AG20443 (cell line): ENCODE data around the gene CHRNB4.

ENCODE experiments used
- DNase-seq: peaks from one replicate; pipeline ENCODE4 v3.0.0; 2012; ENCODE audit warnings: low spot score, mixed read lengths

The CHRNB4 gene

GRCh38 chr15:78633348-78633747 lies 7.7 kb downstream of the CHRNB4 start:
- no peak for DNase-seq

DNA sequence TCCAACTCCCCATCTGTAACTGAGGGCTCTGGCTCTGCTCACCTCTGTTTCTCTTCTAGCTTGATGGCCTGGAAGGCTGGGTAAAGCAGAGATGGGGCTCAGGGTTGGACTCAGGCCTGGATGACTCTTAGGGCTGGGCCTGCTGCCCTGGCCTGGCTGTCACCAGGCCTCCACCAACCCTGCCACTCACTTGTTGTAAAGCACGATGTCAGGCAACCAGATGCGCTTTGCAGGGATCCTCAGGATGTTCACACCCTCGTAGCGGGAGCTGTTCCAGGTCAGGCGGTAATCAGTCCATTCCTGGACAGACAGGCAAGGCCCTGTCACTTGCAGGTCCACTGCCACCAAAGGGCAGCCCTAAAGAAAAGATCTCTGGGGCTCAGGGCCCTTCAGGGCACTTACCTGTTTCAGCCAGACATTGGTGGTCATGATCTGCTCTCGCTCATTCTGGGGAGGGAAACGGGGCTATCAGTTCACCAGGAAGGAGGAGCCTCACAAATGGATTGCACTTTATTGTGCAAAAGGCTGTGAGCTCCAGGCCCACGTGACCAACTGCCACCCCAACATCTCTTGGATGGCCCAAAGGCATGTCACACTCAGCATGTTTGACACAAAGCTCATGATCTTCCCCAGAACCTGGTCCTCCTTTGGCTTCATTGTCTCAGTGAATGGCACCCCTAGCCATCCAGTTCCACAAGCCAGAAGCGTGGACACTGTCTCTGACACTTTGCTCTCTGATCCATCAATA lies 9.9 kb downstream of the CHRNB4 start:
- DNase-seq: no peak

DNA sequence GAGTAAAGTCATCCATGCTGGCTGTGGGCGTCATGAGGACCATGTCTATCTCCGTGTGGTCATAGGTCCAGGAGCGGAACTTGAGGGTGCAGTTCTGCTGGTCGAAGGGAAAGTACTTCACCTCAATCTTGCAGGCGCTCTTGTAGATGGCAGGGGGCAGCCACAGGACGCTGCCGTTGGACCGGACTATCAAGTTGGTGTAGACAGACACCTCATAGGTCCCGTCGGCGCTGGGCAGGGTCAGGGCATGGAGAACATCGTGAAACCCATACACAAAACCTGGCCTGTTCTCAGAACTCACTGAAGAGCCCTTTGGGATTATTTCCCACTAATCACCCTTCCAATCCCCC lies 11.3 kb downstream of the CHRNB4 start:
- DNase-seq: no peak

DNA sequence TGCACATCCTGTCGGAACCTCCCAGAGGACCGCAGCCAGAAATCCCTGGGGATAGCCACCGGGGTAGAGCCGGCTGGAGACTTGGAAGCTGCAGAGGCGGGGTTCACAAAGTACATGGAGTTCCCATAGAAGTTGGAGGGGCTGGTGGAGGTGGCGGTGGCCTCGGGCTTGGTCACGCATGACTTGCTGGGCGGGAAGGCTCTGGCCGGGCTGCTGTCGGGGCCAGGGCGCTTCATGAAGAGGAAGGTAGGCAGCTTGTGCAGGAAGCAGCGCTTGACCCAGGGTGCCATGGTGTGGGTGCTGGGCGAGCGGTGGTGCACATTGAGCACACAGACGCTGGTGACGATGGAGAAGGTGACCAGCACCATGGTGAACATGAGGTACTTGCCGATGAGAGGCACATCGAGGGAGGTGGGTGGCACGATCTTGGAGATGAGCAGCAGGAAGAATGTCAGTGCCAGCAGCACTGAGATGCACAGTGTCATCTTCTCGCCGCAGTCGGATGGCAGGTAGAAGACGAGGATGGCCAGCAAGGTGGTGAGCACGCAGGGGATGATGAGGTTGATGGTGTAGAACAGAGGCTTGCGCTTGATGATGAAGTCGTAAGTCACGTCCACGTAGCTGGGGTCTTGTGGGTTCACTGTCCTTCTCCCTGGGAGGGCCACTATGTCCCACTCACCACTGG lies 11.8 kb downstream of the CHRNB4 start:
- DNase-seq: no peak

GRCh38 chr15:78628227-78628626 lies 12.8 kb downstream of the CHRNB4 start:
- no peak for DNase-seq

DNA sequence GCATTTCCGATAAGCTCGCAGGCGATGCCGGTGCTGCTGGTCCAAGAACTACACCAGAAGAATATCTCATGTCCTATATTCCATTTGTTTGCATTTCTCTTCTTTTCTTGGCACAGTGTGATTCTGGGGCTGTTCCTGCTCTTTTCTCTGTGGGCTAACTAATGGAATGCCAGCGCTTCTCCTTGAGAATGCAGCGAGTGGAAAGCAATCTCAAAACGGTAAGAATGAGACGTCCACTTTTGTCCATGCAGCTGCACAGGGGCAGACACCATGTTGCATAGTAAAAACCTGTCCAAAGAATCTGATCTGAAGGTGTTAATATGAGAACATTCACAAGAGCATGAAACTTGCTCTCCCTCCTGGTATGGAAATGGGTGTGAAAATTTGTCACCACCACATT lies 13.7 kb downstream of the CHRNB4 start:
- DNase-seq: no peak

DNA sequence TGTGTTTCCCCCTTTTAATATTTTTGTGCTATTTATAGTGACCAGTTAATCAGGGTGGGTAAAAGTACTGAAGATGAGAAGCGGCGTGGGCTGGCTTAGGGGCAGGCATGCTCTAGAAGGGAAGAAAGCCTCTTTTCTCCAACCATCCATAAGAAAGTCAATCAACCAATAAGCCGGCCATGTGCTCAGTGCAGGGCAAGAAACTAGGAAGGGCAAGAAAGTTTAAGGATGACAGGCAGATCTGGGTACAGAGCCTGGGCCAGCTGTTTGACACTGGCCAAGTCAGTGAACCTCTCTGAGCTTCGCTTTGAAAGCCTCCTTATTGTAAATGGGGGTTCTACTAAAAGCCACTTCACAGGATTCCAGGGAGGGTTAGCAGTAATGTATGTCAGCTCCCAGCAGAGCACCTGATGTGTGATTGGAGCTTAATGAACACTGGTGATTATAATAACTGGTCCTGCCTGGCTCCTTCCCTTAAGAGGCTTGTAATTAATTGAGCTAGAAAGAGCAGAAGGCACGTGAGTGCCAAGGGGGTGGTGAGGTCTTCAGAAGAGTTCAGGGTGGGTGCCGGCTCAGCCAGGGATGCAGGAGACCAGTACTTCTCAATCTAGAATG lies 14.5 kb downstream of the CHRNB4 start:
- DNase-seq: no peak

- DNase-seq: no peak
Observed at GRCh38 chr15:78625606-78626280, 15.3 kb downstream of the CHRNB4 start.

- DNase-seq: no peak
Observed at GRCh38 chr15:78624651-78625590, 16.1 kb downstream of the CHRNB4 start.

- DNase-seq: no peak
Observed at GRCh38 chr15:78623786-78624497, 17.1 kb downstream of the CHRNB4 start.

GRCh38 chr15:78621810-78622402 lies 19.1 kb downstream of the CHRNB4 start:
- no peak for DNase-seq

GRCh38 chr15:78620527-78621421 lies 20.2 kb downstream of the CHRNB4 start, which contains the start of gene CHRNA3:
Gene CHRNA3, minus strand, starts transcription at chr15:78620996. Its CDS starts 202 bp downstream, at chr15:78620794.
- no peak for DNase-seq

DNA sequence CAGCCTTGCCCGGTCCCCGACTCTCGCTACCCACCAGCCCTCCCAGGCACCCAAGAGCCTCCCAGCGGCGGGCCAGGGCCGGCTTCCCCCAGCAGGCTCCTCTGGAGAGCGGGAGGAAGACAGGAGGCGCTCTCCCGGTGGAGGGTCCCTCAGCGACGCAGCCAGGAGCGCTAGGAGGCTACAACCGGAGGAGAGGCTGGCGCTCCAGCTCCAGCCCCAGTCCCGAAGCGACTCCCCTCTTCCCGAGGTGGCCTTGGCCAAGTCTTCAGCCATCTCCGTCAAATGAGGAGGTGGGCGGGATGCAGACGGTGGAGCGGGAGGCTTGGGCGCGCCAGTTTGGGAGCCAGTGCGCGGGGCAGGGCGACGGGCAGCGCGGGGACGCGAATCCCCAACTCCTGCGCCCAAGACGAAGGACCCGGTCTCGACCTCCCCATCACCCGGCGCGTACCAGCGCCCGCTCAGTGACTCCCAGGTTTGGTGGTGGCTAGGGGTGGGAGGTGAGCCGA lies 20.9 kb downstream of the CHRNB4 start:
- no peak for DNase-seq

DNA sequence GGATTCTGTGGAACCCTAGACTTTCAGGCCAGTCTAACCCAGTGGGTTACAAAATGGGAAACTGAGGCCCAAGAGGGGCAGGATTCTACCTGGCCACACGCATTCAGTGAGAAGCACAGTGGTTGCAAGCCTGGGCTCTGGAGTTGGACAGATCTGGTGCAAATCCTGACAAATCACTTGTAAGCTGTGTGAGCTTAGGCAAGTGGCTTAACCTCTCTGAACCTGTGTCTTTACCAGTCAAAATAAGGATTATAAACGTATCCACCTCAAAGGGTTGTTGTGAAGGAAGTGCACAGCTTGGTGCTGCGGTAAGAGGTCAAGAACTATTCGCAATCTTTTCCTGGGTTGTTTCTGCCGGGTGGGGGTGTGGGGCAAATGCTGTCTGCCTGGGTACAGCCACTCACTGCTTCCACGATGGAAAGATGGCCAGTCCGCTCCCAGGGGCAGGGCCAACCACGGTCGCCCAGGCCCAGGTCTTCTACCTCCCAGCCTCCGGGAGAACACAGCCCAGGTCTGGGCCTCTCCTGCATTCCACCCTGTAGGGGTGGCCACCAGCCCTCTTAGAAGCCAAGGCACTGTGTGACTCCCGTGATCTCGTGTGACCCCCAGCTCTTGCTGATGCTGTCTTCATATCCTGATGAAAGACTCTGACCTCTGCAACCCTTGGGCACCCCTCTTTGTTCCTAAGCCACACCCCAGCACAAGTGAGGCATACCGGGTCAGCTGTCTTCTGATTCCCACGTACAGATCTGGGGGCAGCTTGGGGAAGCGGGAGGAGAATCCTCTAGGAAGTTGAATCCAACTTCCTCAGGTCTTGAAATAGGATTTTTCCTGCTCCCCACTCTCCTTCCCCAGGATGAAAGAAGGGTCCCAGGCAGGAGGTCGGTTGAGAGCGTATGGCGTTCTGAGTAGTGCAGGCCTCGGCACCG lies 21.7 kb downstream of the CHRNB4 start:
- no peak for DNase-seq

- DNase-seq: peak; percentile 88
Observed at GRCh38 chr15:78618490-78618934, 22.5 kb downstream of the CHRNB4 start.

DNA sequence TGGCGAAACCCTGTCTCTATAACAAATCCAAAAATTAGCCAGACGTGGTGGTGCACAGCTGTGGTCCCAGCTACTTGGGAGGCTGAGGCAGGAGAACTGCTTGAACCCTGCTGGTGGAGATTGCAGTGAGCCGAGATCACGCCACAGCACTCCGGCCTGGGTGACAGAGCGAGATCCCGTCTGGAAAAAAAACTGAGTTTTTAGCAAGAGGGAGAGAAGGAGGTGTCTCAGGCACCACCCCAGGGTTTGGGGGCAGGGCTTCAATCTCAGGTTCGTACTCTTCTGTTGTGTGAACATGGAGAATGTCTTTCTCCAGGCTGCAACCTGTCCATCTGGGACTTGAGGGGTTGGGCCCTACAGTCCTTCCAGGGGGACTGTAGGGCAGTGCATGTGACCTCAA lies 22.9 kb downstream of the CHRNB4 start:
- DNase-seq: no peak

- no peak for DNase-seq
Observed at GRCh38 chr15:78617516-78617915, 23.5 kb downstream of the CHRNB4 start.

DNA sequence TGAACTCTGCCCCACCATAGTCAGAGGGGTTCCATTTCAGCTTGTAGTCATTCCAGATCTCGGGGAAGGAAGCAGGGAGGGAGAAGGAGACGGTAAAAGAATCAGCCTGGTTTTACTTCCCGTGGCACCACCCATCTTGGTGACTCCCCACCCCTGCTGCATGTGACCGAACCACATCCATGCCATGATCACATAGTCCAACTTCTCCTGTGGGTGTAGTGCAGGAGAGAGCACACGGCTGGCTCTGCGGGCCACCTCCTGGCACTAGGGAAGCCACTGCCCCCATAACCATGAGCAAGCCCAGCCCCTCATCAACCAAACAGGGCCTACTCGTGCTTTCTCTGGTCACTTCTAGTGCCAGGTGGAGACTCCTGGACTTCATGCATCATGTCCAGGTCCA lies 23.9 kb downstream of the CHRNB4 start:
- DNase-seq: no peak
